ENCODE measurements around the gene STAT5A. TPM values are rescaled to one million over a fixed set of nuclear protein-coding genes. Genes with fewer than 3 reads are reported as not detected.
A peak's percentile ranks its signal among the peaks of the same experiment; 100 is the strongest.

The STAT5A gene
- total RNA-seq, 2 donors from 2014 or later = 65.5 to 69.8 TPM

- peak overlapping the region; percentile 91 for H3K4me3 ChIP-seq
- TF ChIP-seq CTCF (IDR thresholded peaks at IDR 0.05) = no peak
Measured at GRCh38 chr17:42288803-42289610, 709 bp downstream of the STAT5A start.

GRCh38 chr17:42289611-42290181 is 1.4 kb downstream of the STAT5A start:
- Histone ChIP-seq H3K9me3 (no peaks in the 10 kb centered on the region), H3K36me3 (peaks cover 8% of the 10 kb centered on the region), H3K27ac (peak overlapping the region in 1 of 2 donors; percentile 90), H3K27me3 (replicated peaks; ENCODE audit: insufficient read depth) (no peaks in the 10 kb centered on the region), H3K4me1 (ENCODE audit: control insufficient read depth in 1 of 2, low read depth in 2 of 2) (peaks cover 8 to 34% of the 10 kb centered on the region in 2 donors), H3K4me3 (peak overlapping the region; percentile 91)
- ATAC-seq (ENCODE audit: insufficient number of reproducible peaks, low FRiP score, low read depth) (no peak), DNase-seq (ENCODE audit: low spot score) (no peak)
- TF ChIP-seq CTCF (IDR thresholded peaks at IDR 0.05) = no peak

More at GRCh38 chr17:42288803-42289610, 709 bp downstream of the STAT5A start:
- Histone ChIP-seq H3K27me3 (replicated peaks; ENCODE audit: insufficient read depth) (no peaks in the 10 kb centered on the region), H3K27ac (peak overlapping the region; percentile 90 to 92), H3K4me1 (ENCODE audit: control insufficient read depth in 1 of 2, low read depth in 2 of 2) (peaks cover 8 to 34% of the 10 kb centered on the region in 2 donors), H3K36me3 (peaks cover 3% of the 10 kb centered on the region), H3K9me3 (no peaks in the 10 kb centered on the region)
- ATAC-seq (ENCODE audit: insufficient number of reproducible peaks, low FRiP score, low read depth) (no peak), DNase-seq (ENCODE audit: low spot score) (no peak)

- Histone ChIP-seq H3K27me3 (replicated peaks; ENCODE audit: insufficient read depth) (no peaks in the 10 kb centered on the region), H3K36me3 (peaks cover 16% of the 10 kb centered on the region), H3K4me1 (ENCODE audit: control insufficient read depth in 1 of 2, low read depth in 2 of 2) (peaks cover 8 to 32% of the 10 kb centered on the region in 2 donors), H3K9me3 (no peaks in the 10 kb centered on the region), H3K27ac (no peak overlapping the region), H3K4me3 (no peak overlapping the region)
- TF ChIP-seq CTCF (IDR thresholded peaks at IDR 0.05) = no peak
- ATAC-seq (ENCODE audit: insufficient number of reproducible peaks, low FRiP score, low read depth) (no peak), DNase-seq (ENCODE audit: low spot score) (no peak)
Measured at GRCh38 chr17:42290577-42290976, 2.3 kb downstream of the STAT5A start.

GRCh38 chr17:42291129-42291528 is 2.8 kb downstream of the STAT5A start:
- no peaks in the 10 kb centered on the region for H3K9me3 ChIP-seq
- ATAC-seq (ENCODE audit: insufficient number of reproducible peaks, low FRiP score, low read depth) (no peak), DNase-seq (ENCODE audit: low spot score) (no peak)
- no peak overlapping the region for H3K27ac ChIP-seq
- no peak overlapping the region for H3K4me3 ChIP-seq
- TF ChIP-seq CTCF (IDR thresholded peaks at IDR 0.05) = no peak
- peaks cover 17% of the 10 kb centered on the region for H3K36me3 ChIP-seq
- H3K4me1 ChIP-seq (ENCODE audit: control insufficient read depth in 1 of 2, low read depth in 2 of 2) = peaks cover 8 to 27% of the 10 kb centered on the region in 2 donors
- no peaks in the 10 kb centered on the region for H3K27me3 ChIP-seq (replicated peaks; ENCODE audit: insufficient read depth)

Data from thoracic aorta (tissue), 2 donors.